ENCODE results near the gene PBX3. TPM values are rescaled to one million over a fixed set of nuclear protein-coding genes. Genes with fewer than 3 reads are reported as not detected.
A peak's percentile ranks its signal among the peaks of the same experiment; 100 is the strongest.

Gene PBX3
- total RNA-seq, 1 experiment from 2014 or later, result 46.0 TPM

- no CpG with 5 or more reads among the region's 3 CpGs for WGBS (ENCODE audit: extremely low coverage, insufficient read length, low lambda C conversion rate)
- Mint-ChIP-seq H3K4me3 (no peak overlapping the region), H3K36me3 (ENCODE audit: insufficient read depth in 1 of 3, low read depth in 3 of 3) (peaks cover 0 to 2% (median 0%) of the 10 kb centered on the region in 3 experiments; a peak in 1 of 7 replicates), H3K27ac (peak overlapping the region in 2 of 3 experiments; percentile 53 to 99; a peak in 5 of 7 replicates), H3K4me1 (peaks cover 4 to 7% of the 10 kb centered on the region in 2 experiments; a peak in 3 of 4 replicates), H3K9me3 (peaks cover 2 to 4% of the 10 kb centered on the region in 2 experiments; a peak in 3 of 5 replicates), H3K27me3 (ENCODE audit: low read depth) (no peaks in the 10 kb centered on the region; the same call in 1 of the 2 replicates)
- no peak for DNase-seq
- no peak for TF ChIP-seq CTCF (conservative IDR thresholded peaks at IDR 0.05)
- Histone ChIP-seq H3K18ac (ENCODE audit: insufficient read length, low read depth, low read length) (no peak overlapping the region), H3K4me1 (ENCODE audit: insufficient read depth, low read length) (no peaks in the 10 kb centered on the region), H3K4ac (ENCODE audit: low read depth, low read length) (no peak overlapping the region), H3K79me2 (ENCODE audit: insufficient read depth, low read length) (no peaks in the 10 kb centered on the region), H4K5ac (ENCODE audit: insufficient read length, low read depth, low read length) (no peak overlapping the region), H3K9ac (ENCODE audit: extremely low read depth, insufficient read length, low read length) (no peak overlapping the region), H3K79me1 (ENCODE audit: insufficient read depth, low read depth, low read length, poor library complexity, severe bottlenecking) (no peaks in the 10 kb centered on the region), H2BK5ac (ENCODE audit: insufficient read length, low read length) (no peak overlapping the region), H4K8ac (replicated peaks; ENCODE audit: insufficient read length, low read depth, low read length) (no peak overlapping the region), H3K27ac (ENCODE audit: insufficient read length, low read depth, low read length) (no peak overlapping the region), H3K27me3 (ENCODE audit: insufficient read depth, low read length) (no peaks in the 10 kb centered on the region), H3T11ph (ENCODE audit: low read length) (no peak overlapping the region), H2BK120ac (ENCODE audit: low read depth, low read length, poor library complexity, severe bottlenecking) (no peak overlapping the region), H3K4me2 (ENCODE audit: insufficient read depth, insufficient read length, low read length) (no peak overlapping the region), H3K23ac (ENCODE audit: insufficient read length, low read depth, low read length) (no peak overlapping the region), H4K91ac (ENCODE audit: insufficient read length, low read depth, low read length) (no peak overlapping the region), H2AK5ac (ENCODE audit: insufficient read length, low read length) (no peak overlapping the region), H4K20me1 (ENCODE audit: control insufficient read depth, insufficient read depth, insufficient read length) (no peaks in the 10 kb centered on the region), H2BK15ac (ENCODE audit: low read depth, low read length) (no peak overlapping the region), H3K14ac (ENCODE audit: insufficient read depth, low read length) (no peak overlapping the region), H3K9me3 (ENCODE audit: control insufficient read depth, low read depth, low read length) (no peaks in the 10 kb centered on the region), H3K23me2 (ENCODE audit: insufficient read length, low read depth, low read length, poor library complexity, severe bottlenecking) (no peaks in the 10 kb centered on the region), H2BK20ac (ENCODE audit: low read depth, low read length, poor library complexity, severe bottlenecking) (no peak overlapping the region), H3K56ac (ENCODE audit: insufficient read length, low read depth, low read length) (no peak overlapping the region), H2AFZ (ENCODE audit: low read length) (no peak overlapping the region), H2BK12ac (ENCODE audit: insufficient read length, low read depth, low read length) (no peak overlapping the region)
These were observed 239.8 kb downstream of the PBX3 start for GRCh38 chr9:125986966-125987365.
